IMR-90 (cell line): ENCODE measurements around the gene TMEM107. TPM values are rescaled to one million over a fixed set of nuclear protein-coding genes. Genes with fewer than 3 reads are reported as not detected.

Experiments
- ATAC-seq: fragments of 200-7000 bp; cut with Tn5 transposase; 2 replicates; pipeline ENCODE4 v1.9.1; 2020; ENCODE audit warnings: low read depth, mild to moderate bottlenecking, moderate library complexity
- BruUV-seq: library from RNA; stranded (reverse); fragments of 400-500 nt; replicated peaks from 2 replicates; lab custom pipeline; 2021; lab: Mats Ljungman, UMichigan
- CTCF ChIA-PET: fragments of 300-600 bp; formaldehyde crosslinking; extraction: SDS; loops from one replicate; lab custom pipeline; 2021; ENCODE audit warnings: antibody characterized with exemption; lab: Yijun Ruan, JAX
- POLR2A ChIA-PET: fragments of 300-600 bp; sonication (Branson Sonifier 250); formaldehyde crosslinking; loops from one replicate; lab custom pipeline; 2022; ENCODE audit warnings: antibody characterized with exemption; ENCODE audit not compliant: unreplicated experiment; lab: Charles Lee
- DNase-seq: peaks from one replicate; pipeline ENCODE4 v3.0.0; 2013
- H2AFZ ChIP-seq: replicated peaks from 2 replicates; pipeline ENCODE3; 2013; ENCODE audit warnings: low read length, mild to moderate bottlenecking; ENCODE audit not compliant: poor library complexity
- H2AK5ac ChIP-seq: 2 replicates; pipeline ENCODE4 v1.6.1; 2013; ENCODE audit warnings: low read depth, low read length, inconsistent platforms
- H2AK9ac ChIP-seq: replicated peaks from 2 replicates; pipeline ENCODE3; 2013; ENCODE audit warnings: mild to moderate bottlenecking, low read depth, low read length, moderate library complexity; ENCODE audit not compliant: poor library complexity
- H2BK120ac ChIP-seq: 2 replicates; pipeline ENCODE4 v1.6.1; 2013; ENCODE audit warnings: low read depth, low read length, inconsistent platforms
- H2BK15ac ChIP-seq: 3 replicates; pipeline ENCODE4 v1.6.1; 2013; ENCODE audit warnings: low read depth, low read length, inconsistent platforms
- H2BK20ac ChIP-seq: 2 replicates; pipeline ENCODE4 v1.6.1; 2013; ENCODE audit warnings: low read depth, mild to moderate bottlenecking, inconsistent platforms, low read length, moderate library complexity
- H2BK5ac ChIP-seq: 2 replicates; pipeline ENCODE4 v1.6.1; 2013; ENCODE audit warnings: mild to moderate bottlenecking, low read depth, low read length, inconsistent platforms; ENCODE audit not compliant: poor library complexity, severe bottlenecking
- H3K14ac ChIP-seq: replicated peaks from 2 replicates; pipeline ENCODE4 v1.6.1; 2013; ENCODE audit warnings: low read depth, low read length, inconsistent platforms
- H3K18ac ChIP-seq: 2 replicates; pipeline ENCODE4 v1.6.1; 2013; ENCODE audit warnings: low read depth, low read length, control low read depth
- H3K23ac ChIP-seq: 2 replicates; pipeline ENCODE4 v1.6.1; 2013; ENCODE audit warnings: low read depth, low read length, inconsistent platforms
- H3K27ac ChIP-seq: 2 replicates; pipeline ENCODE4 v1.5.1; 2013; ENCODE audit warnings: mild to moderate bottlenecking, control low read depth, low read length; ENCODE audit not compliant: insufficient read depth
- H3K27me3 ChIP-seq: 2 replicates; pipeline ENCODE4 v1.6.1; 2013; ENCODE audit warnings: low read length; ENCODE audit not compliant: control insufficient read depth, insufficient read depth
- H3K36me3 ChIP-seq: 2 replicates; pipeline ENCODE4 v1.6.1; 2013; ENCODE audit warnings: low read length, mixed read lengths; ENCODE audit not compliant: control insufficient read depth, insufficient read depth
- H3K4ac ChIP-seq: 2 replicates; pipeline ENCODE4 v1.6.1; 2013; ENCODE audit warnings: low read depth, low read length, inconsistent platforms
- H3K4me1 ChIP-seq: 2 replicates; pipeline ENCODE4 v1.6.1; 2013; ENCODE audit warnings: low read length, mixed read lengths; ENCODE audit not compliant: control insufficient read depth, insufficient read depth
- H3K4me2 ChIP-seq: 2 replicates; pipeline ENCODE4 v1.6.1; 2013; ENCODE audit warnings: low read depth, mild to moderate bottlenecking, control low read depth, low read length, moderate library complexity
- H3K4me3 ChIP-seq: 2 replicates; pipeline ENCODE4 v1.5.1; 2013; ENCODE audit warnings: low read depth, mild to moderate bottlenecking, control low read depth, low read length, moderate library complexity; ENCODE audit not compliant: insufficient read depth
- H3K56ac ChIP-seq: 2 replicates; pipeline ENCODE4 v1.6.1; 2013; ENCODE audit warnings: low read length, inconsistent platforms; ENCODE audit not compliant: insufficient read depth; ENCODE audit errors: extremely low read depth
- H3K79me1 ChIP-seq, 2 experiments: 2 replicates each; pipeline ENCODE4 v1.6.1; 2013; ENCODE audit warnings: low read length in 2 of 2, inconsistent platforms in 1 of 2, low read depth in 1 of 2
- H3K9ac ChIP-seq: 2 replicates; pipeline ENCODE4 v1.6.1; 2013; ENCODE audit warnings: low read depth, low read length, control low read depth
- H3K9me1 ChIP-seq: 2 replicates; pipeline ENCODE4 v1.6.1; 2013; ENCODE audit warnings: low read length, inconsistent platforms; ENCODE audit not compliant: insufficient read depth
- H3K9me3 ChIP-seq: 2 replicates; pipeline ENCODE4 v1.6.1; 2013; ENCODE audit warnings: low read length; ENCODE audit not compliant: control insufficient read depth, insufficient read depth
- H4K20me1 ChIP-seq: 2 replicates; pipeline ENCODE4 v1.6.1; 2013; ENCODE audit warnings: low read length, inconsistent platforms; ENCODE audit not compliant: insufficient read depth
- H4K5ac ChIP-seq: 2 replicates; pipeline ENCODE4 v1.6.1; 2013; ENCODE audit warnings: mild to moderate bottlenecking, low read depth, low read length, control low read depth
- H4K8ac ChIP-seq, 2 experiments: 2 replicates each; pipeline ENCODE4 v1.6.1; 2013; ENCODE audit warnings: low read depth in 2 of 2, low read length in 2 of 2, control low read depth in 1 of 2, inconsistent platforms in 1 of 2
- H4K91ac ChIP-seq: 2 replicates; pipeline ENCODE4 v1.6.1; 2013; ENCODE audit warnings: low read depth, low read length, inconsistent platforms; ENCODE audit not compliant: insufficient read depth
- BHLHE40 ChIP-seq: fragments of 150-350 bp; IDR thresholded peaks from 2 replicates; pipeline ENCODE4 v1.6.1; 2016; ENCODE audit warnings: mild to moderate bottlenecking, low read depth, low read length
- CEBPB ChIP-seq: IDR thresholded peaks from 2 replicates; pipeline ENCODE4 v1.6.1; 2012; ENCODE audit warnings: low read depth, low read length, improper control_type of control experiment
- CHD1 ChIP-seq: IDR thresholded peaks from 2 replicates; pipeline ENCODE4 v1.6.1; 2012; ENCODE audit warnings: low read depth, low read length, improper control_type of control experiment
- CTCF ChIP-seq: conservative IDR thresholded peaks from 2 replicates; pipeline ENCODE4 v1.5.1; 2012; ENCODE audit warnings: mild to moderate bottlenecking, low read depth, low read length, improper control_type of control experiment
- ELK1 ChIP-seq: fragments of 150-350 bp; IDR thresholded peaks from 2 replicates; pipeline ENCODE4 v1.6.1; 2016; ENCODE audit warnings: low read depth, mild to moderate bottlenecking, low read length, moderate library complexity, borderline replicate concordance
- FOS ChIP-seq: fragments of 150-350 bp; IDR thresholded peaks from 2 replicates; pipeline ENCODE4 v1.6.1; 2016; ENCODE audit warnings: low read depth, low read length
- MAFK ChIP-seq: IDR thresholded peaks from 2 replicates; pipeline ENCODE4 v1.6.1; 2012; ENCODE audit warnings: low read depth, low read length, improper control_type of control experiment
- MAZ ChIP-seq: IDR thresholded peaks from 2 replicates; pipeline ENCODE4 v1.6.1; 2012; ENCODE audit warnings: low read depth, mild to moderate bottlenecking, low read length, improper control_type of control experiment, moderate library complexity, borderline replicate concordance
- MXI1 ChIP-seq: IDR thresholded peaks from 2 replicates; pipeline ENCODE4 v1.6.1; 2012; ENCODE audit warnings: low read depth, mild to moderate bottlenecking, low read length, moderate library complexity, borderline replicate concordance
- NFE2L2 ChIP-seq: fragments of 150-350 bp; IDR thresholded peaks from 2 replicates; pipeline ENCODE4 v1.6.1; 2016; ENCODE audit warnings: low read depth, mild to moderate bottlenecking, low read length
- RAD21 ChIP-seq: IDR thresholded peaks from 2 replicates; pipeline ENCODE4 v1.6.1; 2012; ENCODE audit warnings: low read length, improper control_type of control experiment
- RCOR1 ChIP-seq: IDR thresholded peaks from 2 replicates; pipeline ENCODE4 v1.6.1; 2012; ENCODE audit warnings: mild to moderate bottlenecking, low read length, improper control_type of control experiment; ENCODE audit not compliant: insufficient replicate concordance
- RFX5 ChIP-seq: IDR thresholded peaks from 2 replicates; pipeline ENCODE4 v1.8.0; 2012; ENCODE audit warnings: low read depth, mild to moderate bottlenecking, low read length, moderate library complexity
- SMC3 ChIP-seq: fragments of 150-350 bp; IDR thresholded peaks from 2 replicates; pipeline ENCODE4 v1.6.1; 2016; ENCODE audit warnings: low read depth, mild to moderate bottlenecking, antibody characterized with exemption, low read length, moderate library complexity
- USF2 ChIP-seq: fragments of 150-350 bp; IDR thresholded peaks from 2 replicates; pipeline ENCODE4 v1.6.1; 2017; ENCODE audit warnings: mild to moderate bottlenecking, antibody characterized with exemption, low read length, low read depth
- WGBS, 2 experiments: methylation state at CpG; one replicate each; pipeline versions ENCODE4 v1.1.5 to v1.1.7; 2013; ENCODE audit warnings: missing lambda C conversion rate in 2 of 2; ENCODE audit not compliant: insufficient read length in 1 of 2; ENCODE audit errors: extremely low coverage in 2 of 2; 5-methylcytosine and 5-hydroxymethylcytosine counted together
- dilution Hi-C: fragments of 300-500 bp; cut with HindIII; formaldehyde crosslinking; loops from one replicate; pipeline ENCODE4 v1.14.3; 2018; ENCODE audit warnings: low sequenced_read_pairs; ENCODE audit not compliant: unreplicated experiment
- in situ Hi-C: fragments of 300-500 bp; cut with MboI; formaldehyde crosslinking; loops from 3 replicates; pipeline ENCODE4 v1.14.3; 2019; ENCODE audit warnings: low sequenced_read_pairs, inconsistent platforms, mixed read lengths
- intact Hi-C: fragments of 100-400 bp; cut with micrococcal nuclease; formaldehyde crosslinking; loops from 2 replicates; pipeline ENCODE4 v1.10.0; 2022
- polyA plus RNA-seq, 3 experiments: library from polyadenylated mRNA; depleted of rRNA; stranded (reverse); fragments of >200 nt; gene quantifications; 2 replicates each; pipeline ENCODE4 v1.2.3, GENCODE V29; 2012; ENCODE audit warnings: low replicate concordance in 1 of 3
- total RNA-seq: library from RNA; depleted of rRNA; stranded (reverse); fragments of >200 nt; gene quantifications from 2 replicates; pipeline ENCODE4 v1.2.3, GENCODE V29; 2012

The TMEM107 gene
- total and polyA plus RNA-seq, 2 of the 4 experiments (the other 2 are of a cell fraction): 12.9 to 14.3 TPM

DNA sequence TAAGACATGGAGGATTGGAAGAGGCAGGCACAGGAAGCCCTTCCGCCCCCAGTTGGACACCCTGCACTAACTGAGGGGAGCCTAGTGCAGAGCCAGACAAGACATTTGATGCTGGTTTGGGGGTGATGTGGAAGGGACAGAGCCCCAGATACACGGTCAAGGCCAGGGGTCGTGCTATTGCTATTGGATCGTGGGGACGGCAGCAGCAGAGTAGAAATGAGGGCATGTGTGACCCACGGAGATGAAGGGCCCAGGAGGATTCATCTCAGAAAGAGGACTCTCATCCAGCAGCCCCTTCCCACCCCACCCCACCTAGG is 11.4 kb downstream of the TMEM107 start:
- Histone ChIP-seq H2BK20ac (no peak overlapping the region), H4K91ac (no peak overlapping the region), H2BK15ac (no peak overlapping the region), H3K4ac (0 out of 2 replicates have a peak overlapping the region, but pooled peaks have one; percentile 12), H3K9ac (no peak overlapping the region), H4K8ac (peak overlapping the region in 1 of 2 experiments; percentile 93; a peak in 1 of 4 replicates), H2BK5ac (no peak overlapping the region), H3K4me1 (peaks cover 26% of the 10 kb centered on the region), H3K36me3 (peaks cover 8% of the 10 kb centered on the region), H3K14ac (no peak overlapping the region), H3K9me1 (peaks cover 7% of the 10 kb centered on the region), H3K79me1 (peaks cover 21 to 29% of the 10 kb centered on the region in 2 experiments), H3K27ac (no peak overlapping the region), H3K23ac (peak overlapping the region; percentile 36; the same call in 1 of the 2 replicates), H3K4me3 (no peak overlapping the region), H4K20me1 (peaks cover 11% of the 10 kb centered on the region), H3K56ac (no peak overlapping the region), H3K4me2 (no peak overlapping the region), H3K27me3 (no peaks in the 10 kb centered on the region), H2AK9ac (no peak overlapping the region), H2AFZ (peak overlapping the region; percentile 59), H2BK120ac (peak overlapping the region; percentile 8; the same call in 1 of the 2 replicates), H3K9me3 (no peaks in the 10 kb centered on the region), H3K18ac (no peak overlapping the region), H2AK5ac (no peak overlapping the region), H4K5ac (no peak overlapping the region)
- ATAC-seq: no peak
- POLR2A ChIA-PET: no interaction called here
- BruUV-seq: no TSS peak
- intact Hi-C loops (no loop called here), dilution Hi-C loops (no loop called here), in situ Hi-C loops (loop anchor here (25.0 kb wide), 1 partner anchor 927 kb away; the partner anchor contains the start of genes DVL2, GABARAP and PHF23)
- WGBS, 2 experiments: 80% methylated on average over 1 of the region's 6 CpGs; no CpG with 5 or more reads in 1 of the 2 experiments
- CTCF ChIA-PET: no interaction called here
- no peak for DNase-seq
- TF ChIP-seq SMC3 (no peak), BHLHE40 (no peak), USF2 (no peak), MXI1 (no peak), CHD1 (no peak), RFX5 (no peak), NFE2L2 (no peak), ELK1 (no peak), RCOR1 (no peak), FOS (no peak), RAD21 (no peak), CTCF (no peak), MAZ (no peak), MAFK (no peak), CEBPB (no peak)
